GM19438 (cell line): Measurements from ENCODE around the gene ERVV-1.
"Not testable (repeated sequence)": the region's sequence is repeated elsewhere in the genome, so short reads cannot be mapped to it uniquely, and the experiment has no call there.

Experiments used
- ATAC-seq: cut with Tn5 transposase; IDR thresholded peaks from one replicate; pipeline ENCODE4 v1.9.1; 2021; ENCODE audit warnings: low read depth; ENCODE audit not compliant: unreplicated experiment

The ERVV-1 gene, protein sequence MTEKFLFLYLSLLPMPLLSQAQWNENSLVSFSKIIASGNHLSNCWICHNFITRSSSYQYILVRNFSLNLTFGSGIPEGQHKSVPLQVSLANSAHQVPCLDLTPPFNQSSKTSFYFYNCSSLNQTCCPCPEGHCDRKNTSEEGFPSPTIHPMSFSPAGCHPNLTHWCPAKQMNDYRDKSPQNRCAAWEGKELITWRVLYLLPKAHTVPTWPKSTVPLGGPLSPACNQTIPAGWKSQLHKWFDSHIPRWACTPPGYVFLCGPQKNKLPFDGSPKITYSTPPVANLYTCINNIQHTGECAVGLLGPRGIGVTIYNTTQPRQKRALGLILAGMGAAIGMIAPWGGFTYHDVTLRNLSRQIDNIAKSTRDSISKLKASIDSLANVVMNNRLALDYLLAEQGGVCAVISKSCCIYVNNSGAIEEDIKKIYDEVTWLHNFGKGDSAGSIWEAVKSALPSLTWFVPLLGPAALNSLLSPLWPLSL

DNA sequence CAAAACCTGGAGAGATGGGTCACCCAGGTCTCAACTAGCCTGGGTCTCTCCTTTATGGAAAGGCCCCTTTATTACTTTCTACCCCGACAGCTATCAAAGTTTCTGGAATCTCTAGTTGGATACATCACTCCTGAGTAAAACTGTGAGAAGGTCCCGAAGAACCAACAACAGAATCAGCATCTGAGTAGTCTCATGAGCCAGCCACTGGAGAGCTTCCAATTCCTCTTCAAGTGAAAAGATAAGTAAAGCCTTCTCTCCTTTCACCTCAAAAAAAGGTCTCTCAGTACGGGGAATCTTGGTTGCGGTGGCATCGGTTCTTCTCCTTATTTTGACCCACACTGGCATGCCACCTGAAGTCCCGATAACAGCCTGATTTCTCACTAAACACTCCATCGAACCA is at the start of gene ERVV-1:
Gene ERVV-1 (plus strand): TSS at position 301 of the 400 bp plus-strand sequence. CDS start 170 bp downstream, outside the sequence.
- no peak for ATAC-seq

DNA sequence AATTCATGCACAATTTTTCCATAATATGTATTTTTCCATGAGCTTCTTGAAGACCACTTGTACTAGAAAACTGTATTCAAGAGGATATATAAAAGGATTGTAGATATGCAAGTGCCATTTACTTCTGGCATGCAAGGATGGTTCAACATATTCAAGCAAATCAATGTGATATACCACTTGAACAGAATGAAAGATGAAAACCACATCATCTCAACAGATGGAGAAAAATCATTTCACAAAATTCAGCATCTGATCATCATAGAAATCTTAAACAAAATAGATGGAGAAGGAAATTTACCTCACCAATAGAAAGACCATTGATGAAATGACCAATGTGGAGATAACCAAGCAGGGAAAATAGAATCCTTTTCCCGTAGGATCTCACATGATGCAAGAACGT is 45.9 kb upstream of the ERVV-1 start:
- no peak for ATAC-seq

DNA sequence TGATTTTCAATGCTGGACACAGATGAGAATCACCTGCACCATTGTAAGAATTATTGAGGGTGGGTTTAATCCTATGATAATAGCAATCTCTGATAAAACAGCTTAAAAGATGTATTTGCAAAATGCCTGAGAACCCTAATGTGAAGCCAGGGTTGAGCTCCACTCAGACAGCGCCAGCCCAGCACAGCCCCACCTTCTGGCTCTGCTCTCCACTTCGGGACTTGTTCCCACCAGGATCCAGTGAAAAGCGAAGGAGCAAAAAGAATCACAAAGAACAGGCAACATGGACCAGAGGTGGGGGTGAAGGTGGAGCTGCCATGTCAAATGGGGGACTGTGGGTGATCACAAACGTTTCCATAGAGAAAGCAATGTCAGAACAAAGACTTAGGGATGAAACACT is 32.4 kb upstream of the ERVV-1 start:
- no peak for ATAC-seq

DNA sequence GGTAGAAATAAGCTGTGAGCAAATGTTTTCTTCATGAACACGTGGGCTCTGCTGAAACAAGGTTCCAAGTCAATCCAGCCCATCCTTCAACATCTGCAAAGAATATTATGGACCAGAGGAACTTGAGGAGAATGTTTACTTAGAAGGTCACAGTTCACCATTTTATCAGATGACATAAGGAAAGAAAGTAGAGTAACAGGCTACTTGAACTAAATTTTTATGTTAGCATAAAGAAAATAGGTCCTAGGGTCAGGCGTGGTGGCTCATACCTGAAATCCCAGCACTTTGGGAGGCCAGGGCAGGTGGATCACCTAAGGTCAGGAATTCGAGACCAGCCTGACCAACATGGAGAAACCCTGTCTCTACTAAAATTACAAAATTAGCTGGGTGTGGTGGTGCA is 30.6 kb upstream of the ERVV-1 start:
- ATAC-seq: not testable (repeated sequence)

DNA sequence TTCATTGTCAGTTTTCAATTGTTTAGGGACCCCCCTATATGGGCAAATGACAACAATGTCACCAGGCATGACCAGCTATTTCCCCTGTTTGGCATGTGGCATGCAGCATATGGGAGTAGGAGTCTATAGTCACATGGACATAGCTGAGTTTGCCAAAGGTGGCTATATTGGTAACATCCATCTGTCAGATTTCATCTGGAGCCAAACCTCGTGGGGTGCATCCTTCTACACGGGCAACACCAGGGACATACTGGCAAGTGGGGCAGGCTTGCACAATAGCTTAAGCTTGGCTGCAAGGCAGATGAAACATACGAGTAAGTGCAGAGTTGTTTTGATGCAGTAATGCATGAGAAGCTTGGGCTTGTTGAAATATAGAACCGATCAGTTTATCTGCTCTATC is 26.5 kb upstream of the ERVV-1 start:
- no peak for ATAC-seq

DNA sequence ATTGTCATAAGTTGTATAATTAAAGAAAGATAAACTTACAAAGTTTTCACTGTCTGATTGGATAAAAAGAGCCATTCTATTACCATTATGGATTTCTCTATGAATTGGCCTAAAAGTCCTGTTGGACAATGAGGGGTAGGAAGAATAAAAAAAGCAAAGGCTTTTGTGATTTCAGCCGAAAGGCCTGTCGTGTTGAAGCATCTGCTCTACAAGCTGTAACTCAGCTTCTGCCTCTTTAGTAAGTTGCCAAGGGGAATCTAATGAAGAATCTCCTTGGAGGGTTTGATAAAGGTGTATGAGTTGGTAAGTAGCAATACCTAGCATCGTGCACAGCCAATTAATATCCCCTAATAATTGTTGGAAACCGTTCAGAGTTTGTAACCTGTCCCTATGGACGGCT is 25.2 kb upstream of the ERVV-1 start:
- no peak for ATAC-seq

DNA sequence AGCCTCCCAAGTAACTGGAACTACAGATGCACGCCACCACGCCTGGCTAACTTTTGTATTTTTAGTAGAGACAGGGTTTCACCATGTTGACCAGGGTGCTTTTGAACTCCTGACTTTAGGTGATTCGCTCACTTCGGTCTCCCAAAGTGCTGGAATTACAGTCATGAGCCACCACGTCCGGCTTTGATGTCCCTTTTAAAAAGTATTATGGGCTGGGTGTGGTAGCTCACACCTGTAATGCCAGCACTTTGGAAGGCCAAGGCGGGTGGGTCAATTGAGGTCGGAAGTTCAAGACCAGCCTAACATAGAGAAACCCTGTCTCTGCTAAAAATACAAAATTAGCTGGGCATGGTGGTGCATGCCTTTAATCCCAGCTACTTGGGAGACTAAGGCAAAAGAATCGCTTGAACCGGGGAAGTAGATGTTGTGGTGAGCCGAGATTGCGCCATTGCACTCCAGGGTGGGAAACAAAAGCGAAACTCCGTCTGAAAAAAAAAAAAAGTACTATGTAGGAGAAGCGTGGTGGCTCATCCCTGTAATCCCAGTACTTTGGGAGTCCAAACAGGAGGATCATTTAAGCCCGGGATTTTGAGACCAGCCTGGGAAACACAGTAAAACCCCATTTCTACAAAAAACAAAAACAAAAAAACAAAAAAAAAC is 22.8 kb upstream of the ERVV-1 start:
- no peak for ATAC-seq

DNA sequence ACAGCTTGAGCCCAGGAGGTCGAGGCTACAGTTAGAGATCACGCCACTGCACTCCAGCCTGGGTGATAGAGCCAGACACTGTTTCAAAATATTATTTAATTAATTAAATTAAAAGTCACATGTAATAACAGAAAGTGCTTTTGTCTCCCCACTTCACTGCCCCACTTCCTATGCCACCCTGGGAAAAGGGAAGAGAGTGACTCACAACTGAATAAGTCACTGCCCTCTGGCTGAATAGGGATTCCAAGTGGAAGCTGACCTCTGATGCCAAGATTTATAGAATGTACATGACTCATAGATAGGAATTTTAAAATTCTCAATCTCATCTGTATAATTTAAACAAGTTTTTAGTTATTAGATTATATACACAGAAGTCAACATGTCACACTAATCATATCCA is 22.2 kb upstream of the ERVV-1 start:
- no peak for ATAC-seq

DNA sequence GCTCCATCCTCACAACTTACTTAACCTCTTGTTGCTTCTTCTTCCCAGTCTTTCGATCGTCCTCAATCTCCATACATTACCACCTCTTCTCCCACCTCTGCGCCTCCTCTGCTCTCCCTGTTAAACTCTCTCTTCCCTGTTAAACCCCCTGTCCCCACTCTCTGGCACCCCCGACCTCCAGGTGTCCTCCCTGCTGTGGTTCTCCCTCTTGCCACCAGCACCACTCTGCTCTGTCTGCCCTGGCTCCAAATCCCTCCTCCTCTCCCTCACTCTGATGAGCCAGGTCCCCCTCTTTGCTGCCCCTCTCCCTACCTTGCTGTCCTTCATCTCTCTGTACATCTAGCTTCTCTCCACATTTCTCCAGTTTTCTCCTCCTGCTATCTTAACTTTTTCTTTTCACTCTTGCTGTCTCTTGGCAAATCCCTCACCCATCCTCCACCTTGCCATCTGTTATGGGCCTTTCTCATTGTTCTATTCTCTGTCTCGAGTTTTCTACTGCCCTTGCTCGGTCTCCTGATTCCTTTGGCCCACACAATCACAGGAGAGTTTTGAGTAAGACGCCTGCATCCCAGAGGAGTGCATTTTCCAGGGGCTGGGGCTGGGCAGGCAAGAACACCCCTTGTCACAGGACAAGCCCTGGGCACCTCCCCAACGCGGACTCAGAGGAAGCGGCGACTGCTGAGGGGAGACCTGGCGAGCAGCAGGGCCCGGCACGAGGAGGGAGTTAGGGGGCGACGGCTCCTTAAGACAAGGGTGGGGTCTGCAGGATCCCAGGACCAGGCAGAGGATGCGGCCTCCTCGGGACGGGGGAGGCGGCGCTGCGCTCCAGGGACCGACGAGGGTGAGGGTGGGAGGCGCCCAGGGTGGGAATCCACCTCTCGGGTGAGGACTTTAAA is 21.4 kb upstream of the ERVV-1 start:
- no peak for ATAC-seq

DNA sequence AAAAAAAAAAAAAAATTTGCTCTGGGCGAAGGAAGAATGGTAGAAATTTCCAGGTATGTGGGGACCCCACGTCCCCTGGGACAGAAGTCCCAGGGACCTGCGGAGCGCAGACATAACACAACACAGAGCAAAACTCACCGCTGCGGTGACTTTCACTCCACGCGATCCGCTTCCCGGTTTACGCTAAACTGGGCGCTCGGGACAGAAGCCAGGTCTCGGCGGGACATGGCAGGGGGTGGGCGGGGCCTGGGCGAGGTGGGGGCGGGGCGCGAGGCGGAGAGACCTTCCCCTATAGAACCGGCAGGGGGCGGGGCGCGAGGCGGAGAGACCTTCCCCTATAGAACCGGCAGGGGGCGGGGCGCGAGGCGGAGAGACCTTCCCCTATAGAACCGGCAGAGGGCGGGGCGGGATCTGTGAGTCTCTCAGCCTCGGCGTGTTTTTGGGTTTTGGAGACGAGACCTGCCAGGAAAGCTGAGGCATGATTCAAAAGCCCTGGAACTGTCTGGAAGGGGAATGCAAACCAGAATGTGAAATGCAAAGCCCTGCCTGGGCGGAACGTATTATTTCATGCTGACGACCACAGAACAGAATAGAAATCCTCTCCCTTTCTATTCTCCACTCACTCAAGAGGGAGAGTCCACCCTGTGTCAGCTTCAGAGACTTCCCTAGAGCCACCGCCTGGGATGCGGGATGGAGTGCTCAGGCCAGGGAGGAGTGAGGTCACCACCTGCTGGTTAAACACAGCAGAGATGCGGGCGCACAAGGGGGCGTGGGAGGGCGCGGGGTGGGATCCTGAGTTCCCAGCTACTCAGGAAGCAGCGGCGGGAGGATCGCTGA is 20.2 kb upstream of the ERVV-1 start:
- ATAC-seq: no peak

DNA sequence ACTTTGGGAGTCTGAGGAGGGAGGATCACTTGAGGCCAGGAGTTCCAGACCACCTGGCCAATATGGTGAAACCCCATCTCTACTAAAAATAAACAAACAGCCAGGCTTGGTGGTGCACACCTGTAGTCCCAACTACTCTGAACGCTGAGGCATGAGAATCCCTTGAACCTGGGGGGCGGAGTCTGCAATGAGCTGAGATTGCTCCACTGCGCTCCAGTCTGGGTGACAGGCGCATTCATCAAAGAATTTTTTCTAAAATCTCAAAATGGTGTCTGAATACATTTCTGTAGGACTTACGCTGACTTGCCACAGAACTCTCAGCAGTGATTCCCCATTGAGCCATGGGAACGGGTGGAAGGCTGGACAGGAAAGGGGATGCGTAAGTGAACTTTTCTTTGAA is 18.0 kb upstream of the ERVV-1 start:
- ATAC-seq: no peak

DNA sequence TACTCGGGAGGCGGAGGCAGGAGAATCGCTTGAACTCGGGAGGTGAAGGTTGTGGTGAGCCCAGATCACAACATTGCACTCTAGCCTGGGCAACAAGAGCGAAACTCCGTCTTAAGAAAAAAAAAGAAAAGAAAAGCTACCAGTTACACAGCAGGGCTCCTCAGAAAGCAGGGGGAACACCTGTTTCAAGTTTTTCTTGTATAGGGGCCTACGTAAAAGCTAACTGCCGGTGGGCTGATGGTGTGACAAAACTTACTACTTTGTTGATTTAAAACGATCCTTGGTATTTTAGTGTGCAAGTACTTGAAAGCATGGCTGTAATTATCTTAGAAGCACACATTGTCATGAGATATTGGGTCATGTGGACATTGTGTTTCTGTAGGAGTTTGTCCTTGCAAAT is 15.7 kb upstream of the ERVV-1 start:
- ATAC-seq: no peak

DNA sequence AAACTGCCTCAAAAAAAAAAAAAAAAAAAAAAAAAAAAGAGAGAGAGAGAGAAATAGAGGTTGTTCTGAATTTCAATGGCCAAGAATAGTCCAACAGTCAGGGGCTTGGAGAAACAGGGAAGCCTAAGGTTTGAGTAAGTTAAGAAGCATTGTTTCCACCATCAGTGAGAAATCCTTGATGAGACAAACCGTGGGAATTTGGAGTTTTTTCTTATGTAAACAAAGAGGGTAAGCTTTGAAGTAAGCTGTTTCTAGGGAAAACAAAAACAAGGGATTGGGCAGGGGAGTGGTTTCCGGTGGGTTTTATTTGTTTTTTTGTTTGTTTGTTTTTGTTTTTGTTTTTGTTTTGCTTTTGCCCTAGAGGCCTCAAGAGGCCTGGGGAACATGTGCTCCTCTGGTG is 11.2 kb upstream of the ERVV-1 start:
- ATAC-seq: no peak

DNA sequence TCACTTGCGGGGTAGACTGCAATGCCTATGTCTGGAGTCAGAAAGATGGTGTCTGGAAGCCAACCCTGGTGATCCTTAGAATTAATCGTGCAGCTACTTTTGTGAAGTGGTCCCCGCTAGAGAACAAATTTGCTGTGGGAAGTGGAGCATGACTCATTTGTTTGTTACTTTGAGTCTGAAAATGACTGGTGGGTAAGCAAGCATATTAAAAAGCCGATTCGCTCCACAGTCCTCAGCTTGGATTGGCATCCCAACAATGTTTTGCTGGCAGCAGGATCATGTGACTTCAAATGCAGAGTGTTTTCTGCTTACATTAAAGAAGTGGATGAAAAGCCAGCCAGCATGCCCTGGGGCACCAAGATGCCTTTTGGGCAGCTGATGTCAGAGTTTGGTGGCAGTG is 9.5 kb upstream of the ERVV-1 start:
- ATAC-seq: no peak

DNA sequence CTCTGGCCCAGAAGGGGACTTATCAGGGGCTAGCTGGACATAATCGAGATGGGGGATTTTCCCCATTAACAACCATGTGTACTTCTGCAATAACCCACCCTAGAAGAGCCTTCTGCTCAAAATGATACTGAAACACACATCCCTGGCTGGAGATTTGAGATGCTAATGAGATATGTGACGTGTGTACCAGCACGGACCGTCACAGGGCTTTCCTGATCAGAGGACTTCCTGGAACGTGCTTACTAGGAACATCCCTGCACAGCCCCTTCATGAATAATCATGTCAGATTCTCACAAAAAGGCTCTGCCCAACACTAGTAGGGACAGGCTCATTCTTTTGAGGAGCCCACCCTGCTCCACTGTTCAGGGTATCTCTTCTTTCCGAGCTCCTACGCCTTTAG is 6.5 kb upstream of the ERVV-1 start:
- ATAC-seq: no peak

DNA sequence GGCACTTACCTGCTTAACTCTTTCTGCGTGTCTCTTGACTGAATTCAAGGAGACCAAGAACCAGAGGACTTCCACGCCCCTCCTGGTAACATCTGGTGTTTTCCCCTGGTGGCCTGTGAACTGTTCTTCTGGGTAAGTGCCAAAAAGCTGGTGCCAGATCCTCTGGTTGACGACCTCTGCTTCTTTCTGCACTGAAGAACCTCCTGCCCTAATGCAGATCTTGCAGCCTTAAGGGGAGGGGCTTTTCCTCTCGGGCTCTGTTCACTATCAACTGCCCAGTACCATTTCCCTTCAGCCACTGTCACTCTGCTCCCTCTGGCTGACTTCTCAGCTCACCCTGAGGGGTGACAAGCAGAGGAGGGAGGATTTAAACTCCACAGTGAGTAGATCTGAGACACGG is 6.1 kb upstream of the ERVV-1 start:
- no peak for ATAC-seq

DNA sequence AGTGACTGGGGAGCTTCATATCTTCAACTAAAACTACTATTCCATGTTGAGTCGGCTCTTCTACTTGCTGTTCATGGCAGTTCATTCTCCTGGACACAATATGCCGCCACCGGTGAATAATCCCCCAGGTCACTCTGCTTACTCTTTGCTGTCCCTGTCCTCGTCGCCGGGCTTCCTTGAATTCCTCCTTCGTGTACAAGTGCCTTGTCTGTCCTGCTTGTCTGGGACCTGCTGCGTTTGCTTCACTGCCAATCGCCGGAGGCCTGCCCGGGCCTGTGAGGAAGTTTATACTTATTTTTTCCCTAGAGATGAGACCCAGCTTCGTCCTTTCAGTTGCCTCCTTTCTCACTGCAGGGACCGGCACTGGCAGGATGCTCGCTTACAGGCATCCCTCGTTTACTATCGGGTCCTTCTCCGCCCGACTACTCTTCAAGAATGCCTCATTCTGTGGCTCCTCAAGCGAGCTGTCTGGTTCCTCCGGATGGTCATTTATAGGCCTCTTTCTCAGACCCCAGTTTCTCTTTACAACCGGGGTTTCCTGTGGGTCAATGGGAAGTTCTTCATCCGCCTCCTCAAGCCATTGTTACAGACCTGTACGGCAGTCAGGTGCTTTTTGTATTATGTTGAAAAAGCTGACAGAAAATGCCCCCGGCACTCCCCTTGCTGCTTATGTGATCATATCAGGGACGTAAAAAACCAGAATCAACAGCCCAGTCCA is 5.5 kb upstream of the ERVV-1 start:
- no peak for ATAC-seq

DNA sequence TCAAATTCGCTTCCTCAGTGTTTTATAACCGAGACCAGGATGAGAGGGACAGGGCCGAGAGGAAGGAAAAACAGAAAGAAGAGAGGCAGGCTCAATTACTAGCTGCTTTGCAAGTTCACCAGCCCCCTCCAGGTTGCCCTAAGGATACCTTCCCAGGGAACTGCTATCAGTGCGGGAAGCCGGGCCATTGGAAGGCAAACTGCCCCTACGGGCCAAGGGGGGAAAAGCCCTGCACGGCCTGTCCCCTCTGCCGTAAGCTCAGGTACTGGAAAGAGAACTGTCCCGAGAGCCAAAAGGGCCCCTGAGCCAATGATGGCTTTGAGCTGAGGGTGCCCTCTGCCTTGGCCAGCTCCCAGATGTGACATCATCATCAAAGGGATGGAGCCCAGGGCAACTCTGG is 3.2 kb upstream of the ERVV-1 start:
- no peak for ATAC-seq

DNA sequence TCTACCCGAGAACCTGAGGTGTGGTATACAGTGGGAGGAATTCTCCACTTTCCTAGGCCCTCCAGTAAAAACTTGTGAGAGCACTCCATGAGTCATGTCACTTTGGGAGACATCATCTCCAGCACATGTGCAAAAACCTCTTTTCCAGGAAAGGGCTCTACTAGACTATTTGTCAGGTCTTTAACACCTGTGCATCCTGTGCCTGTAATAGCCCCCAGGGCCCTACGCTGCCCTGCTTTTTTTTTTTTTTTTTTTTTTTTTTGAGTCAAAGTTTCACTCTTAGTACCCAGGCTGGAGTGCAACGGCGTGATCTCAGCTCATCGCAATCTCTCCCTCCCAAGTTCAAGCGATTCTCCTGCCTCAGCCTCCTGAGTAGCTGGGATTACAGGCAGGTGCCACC is 1.7 kb upstream of the ERVV-1 start:
- ATAC-seq: no peak

DNA sequence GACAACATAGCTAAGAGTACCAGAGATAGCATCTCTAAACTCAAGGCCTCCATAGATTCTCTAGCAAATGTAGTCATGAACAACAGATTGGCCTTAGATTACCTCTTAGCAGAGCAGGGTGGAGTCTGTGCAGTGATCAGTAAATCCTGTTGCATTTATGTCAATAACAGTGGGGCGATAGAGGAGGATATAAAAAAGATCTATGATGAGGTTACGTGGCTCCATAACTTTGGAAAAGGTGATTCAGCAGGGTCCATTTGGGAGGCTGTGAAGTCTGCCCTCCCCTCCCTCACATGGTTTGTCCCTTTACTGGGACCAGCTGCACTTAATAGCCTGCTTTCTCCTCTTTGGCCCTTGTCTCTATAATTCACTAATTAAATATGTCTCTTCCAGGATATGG is 1.4 kb downstream of the ERVV-1 start:
- ATAC-seq: no peak
